HEK293 (cell line): ENCODE data around the gene DNAJC30.

Source experiments
- CTCF ChIP-seq: fragments of 450-650 bp; formaldehyde crosslinking; IDR thresholded peaks from 2 replicates; pipeline ENCODE4 v1.5.1; 2016; ENCODE audit warnings: missing biosample characterization, missing genetic modification characterization
- YY1 ChIP-seq: fragments of 450-650 bp; formaldehyde crosslinking; IDR thresholded peaks from 2 replicates; pipeline ENCODE4 v1.5.1; 2018; ENCODE audit warnings: missing biosample characterization, missing genetic modification characterization
- ZNF311 ChIP-seq: fragments of 450-650 bp; formaldehyde crosslinking; IDR thresholded peaks from 2 replicates; pipeline ENCODE4 v1.5.1; 2017; ENCODE audit warnings: missing biosample characterization, missing genetic modification characterization, borderline replicate concordance
- ZNF639 ChIP-seq: fragments of 450-650 bp; formaldehyde crosslinking; IDR thresholded peaks from 2 replicates; pipeline ENCODE4 v1.5.1; 2016; ENCODE audit warnings: missing biosample characterization, missing genetic modification characterization

GRCh38 chr7:73723813-73724212, 40.6 kb upstream of the DNAJC30 start:
- TF ChIP-seq ZNF311 (tag by site-specific recombination) (no peak), CTCF (tag by site-specific recombination) (no peak), YY1 (no peak), ZNF639 (tag by site-specific recombination) (no peak)
